HG02885 (cell line): Measurements from ENCODE around the gene NOXA1.
"Not testable (repeated sequence)": the region's sequence is repeated elsewhere in the genome, so short reads cannot be mapped to it uniquely, and the experiment has no call there.

Experiments
- ATAC-seq: cut with Tn5 transposase; IDR thresholded peaks from one replicate; pipeline ENCODE4 v1.9.1; 2021; ENCODE audit warnings: mild to moderate bottlenecking; ENCODE audit not compliant: unreplicated experiment, poor library complexity

Gene NOXA1

DNA sequence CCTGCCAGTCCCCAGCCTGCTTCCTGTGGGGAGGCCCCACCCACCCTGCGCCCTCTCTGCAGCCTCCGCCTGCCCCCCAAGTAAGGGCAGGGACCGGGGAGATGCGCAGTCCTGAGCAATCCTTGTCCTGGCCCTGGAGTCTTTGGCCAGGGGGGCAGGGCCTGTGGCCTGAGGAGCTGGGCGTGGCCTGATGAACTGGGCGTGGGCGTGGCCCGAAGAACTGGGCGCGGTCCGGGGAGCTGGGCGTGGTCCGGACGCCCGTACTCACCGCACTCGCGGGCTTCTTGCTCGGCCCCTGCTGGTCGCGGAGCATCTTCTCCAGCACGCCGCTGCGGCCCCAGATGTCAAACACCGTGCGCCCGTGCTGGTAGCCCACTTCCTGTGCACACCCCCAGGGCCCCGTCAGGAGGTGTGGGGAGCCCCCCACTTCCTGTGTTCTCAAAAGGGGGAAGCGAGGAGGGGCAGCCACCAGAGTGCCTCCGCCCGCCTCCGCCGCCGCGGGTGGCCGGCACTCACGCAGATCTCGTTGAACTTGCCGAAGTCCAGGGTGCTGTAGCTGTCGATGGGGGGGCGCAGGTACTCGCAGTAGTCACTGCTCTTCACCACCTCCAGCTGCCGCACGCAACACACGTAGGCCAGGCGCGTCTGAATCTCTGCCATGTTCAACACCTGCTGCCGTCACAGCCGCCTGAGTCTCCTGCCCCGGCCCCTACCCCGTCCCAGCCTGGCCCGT is 38.6 kb downstream of the NOXA1 start:
- ATAC-seq = no peak

DNA sequence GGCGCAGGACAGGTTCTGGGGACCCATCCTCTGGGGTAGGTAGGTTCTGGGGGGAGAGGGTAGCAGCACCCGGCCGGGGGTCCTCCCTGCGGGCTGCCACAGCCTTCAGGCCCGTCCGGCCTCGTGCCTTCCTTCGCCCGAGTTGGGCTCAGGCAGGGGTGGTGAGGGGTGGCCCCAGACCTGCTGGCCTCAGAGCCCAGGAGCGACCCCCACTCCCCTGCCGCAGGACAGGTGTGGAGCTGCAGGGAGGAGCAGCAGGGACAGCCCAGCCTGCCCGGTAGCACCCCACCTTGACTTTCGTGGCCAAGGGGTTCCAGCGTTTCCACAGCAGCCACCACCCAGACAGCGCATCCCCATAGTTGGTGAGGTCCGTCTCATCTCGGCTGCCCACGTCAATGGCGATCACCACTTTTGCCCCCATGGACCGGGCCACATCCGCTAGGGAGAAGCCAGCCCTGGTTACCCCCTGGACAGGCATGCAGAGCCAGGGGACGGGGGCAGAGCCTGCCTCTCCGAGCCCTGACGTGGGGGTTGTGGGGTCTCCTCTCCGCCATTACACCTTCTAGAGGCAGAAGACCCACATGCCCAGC is 39.3 kb downstream of the NOXA1 start:
- no peak for ATAC-seq

DNA sequence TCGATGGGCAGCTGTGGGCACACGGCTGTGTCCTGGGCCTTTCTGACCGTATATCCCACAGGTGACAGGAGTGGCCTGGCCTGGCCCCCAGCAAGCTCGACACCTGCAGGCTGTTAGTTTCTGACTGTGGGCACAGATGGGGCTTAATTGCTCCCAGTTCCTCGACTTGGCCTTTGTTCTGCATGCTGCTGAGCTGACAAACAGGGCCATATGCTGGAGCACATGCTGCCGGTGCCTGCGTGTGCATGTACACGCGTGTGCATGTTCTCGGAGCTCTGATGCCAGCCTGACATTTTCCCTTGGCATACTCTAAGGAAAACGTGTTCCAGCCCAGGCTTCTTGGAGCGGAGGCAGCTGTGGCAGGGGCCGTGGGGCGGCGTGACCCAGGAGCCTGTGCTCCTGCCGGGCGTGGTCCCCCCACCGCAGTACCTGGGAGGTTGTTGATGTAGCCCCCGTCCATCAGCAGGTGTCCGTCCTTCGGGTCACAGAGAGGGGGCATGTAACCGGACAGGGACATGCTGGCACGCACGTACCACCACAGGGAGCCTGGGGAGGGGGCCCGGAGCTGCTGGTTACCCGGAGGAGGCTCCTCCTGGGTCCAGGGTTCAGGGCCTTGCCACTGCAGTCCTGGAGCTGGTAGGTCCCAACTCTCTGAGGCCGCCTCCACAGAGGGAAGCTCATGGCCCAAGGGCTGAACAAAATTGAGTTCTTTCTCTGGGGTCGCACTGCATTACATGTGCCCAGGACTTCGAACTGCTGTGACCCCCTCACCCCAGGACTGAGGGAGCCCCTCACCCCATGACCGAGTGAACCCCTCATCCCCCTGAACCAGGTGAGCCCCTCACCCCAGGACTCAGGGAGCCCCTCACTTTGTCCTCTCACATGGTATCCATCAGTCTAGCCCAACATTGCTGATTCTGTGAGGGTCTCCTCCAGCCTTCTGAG is 40.1 kb downstream of the NOXA1 start:
- no peak for ATAC-seq

DNA sequence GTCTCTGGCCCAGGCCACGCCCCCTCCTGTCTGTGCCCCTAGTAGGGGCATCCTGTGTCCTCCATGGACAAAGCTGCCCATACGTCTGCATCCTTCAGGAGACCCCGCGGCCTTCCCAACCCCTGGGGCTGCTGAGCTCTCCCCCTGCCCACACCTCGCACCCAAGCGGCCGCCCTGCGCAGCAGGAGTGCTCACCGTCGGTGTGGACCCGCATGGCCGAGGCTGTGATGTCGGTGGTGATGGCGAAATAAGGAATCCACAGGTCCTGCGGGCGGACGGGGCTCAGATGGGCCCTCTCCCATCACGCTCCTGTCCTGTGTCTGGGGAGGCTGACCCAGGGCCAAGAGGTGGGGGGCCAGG is 40.7 kb downstream of the NOXA1 start:
- no peak for ATAC-seq

DNA sequence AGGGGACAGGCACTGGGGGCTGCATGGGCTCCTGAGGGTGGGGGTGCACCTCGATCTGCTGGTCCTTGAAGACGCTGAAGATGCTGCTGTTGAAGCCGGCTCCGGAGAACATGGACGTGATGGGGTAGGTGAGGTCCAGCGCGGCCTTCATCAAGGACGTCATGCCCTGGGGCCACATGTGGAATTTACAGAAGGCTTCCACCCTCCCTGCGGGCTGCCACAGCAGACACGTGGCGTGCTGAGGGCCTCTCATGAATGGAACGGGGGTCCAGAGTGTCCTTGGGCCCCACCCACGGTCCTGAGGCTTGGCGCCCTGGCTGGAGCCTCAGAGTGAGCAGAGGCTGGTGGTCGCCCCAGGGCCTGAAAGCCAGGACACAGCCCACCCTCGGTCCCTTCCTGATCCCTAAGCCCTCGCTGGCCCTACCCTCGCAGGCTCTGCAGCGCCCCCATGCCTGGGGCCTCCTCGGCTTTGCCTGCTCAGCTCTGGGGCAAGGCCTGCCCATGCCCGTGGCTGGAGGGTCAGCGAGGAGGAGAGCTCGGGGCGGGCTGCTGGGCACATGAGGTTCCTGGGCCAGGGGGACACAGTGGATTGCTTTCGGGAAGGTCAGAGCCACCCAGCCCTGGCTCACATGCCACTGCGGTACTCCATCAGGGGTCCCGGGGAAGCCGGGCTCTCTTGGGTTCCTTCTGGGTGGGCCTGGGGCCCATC is 41.3 kb downstream of the NOXA1 start:
- ATAC-seq = no peak

DNA sequence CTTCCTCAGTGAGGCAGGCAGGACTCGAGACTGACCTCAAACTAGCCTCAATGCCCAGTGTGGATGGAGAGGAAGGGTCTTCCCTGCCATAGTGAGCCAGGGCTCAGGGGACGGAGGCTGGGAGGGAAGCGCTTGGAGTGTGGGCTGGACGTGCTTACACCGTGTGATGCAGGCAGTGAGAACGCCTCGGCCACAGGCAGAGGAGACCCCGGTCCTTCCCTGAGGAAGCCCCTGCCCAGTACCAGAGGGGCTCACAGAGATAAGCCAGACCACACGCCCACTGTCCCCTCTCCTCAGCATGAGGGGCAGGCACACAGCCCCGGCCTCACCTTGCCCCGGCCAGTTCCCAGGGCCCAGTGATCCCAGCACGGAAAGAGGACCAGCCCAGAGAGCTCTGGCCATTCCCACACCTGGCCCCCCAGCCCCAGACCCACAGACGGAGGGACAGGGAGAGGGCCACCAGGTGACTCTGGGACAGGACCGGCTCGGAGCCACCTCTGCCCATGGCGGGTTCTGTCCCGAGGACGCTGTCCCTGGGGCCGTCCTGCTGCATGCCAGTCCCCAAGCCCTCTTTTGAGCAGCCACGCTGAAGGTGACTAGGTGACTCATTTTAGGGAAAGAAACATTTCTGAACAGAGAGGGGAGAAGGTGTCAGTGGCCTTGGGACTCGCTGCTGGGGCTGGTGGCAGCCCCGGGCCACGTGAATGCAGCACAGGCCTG is 42.0 kb downstream of the NOXA1 start:
- ATAC-seq = no peak

DNA sequence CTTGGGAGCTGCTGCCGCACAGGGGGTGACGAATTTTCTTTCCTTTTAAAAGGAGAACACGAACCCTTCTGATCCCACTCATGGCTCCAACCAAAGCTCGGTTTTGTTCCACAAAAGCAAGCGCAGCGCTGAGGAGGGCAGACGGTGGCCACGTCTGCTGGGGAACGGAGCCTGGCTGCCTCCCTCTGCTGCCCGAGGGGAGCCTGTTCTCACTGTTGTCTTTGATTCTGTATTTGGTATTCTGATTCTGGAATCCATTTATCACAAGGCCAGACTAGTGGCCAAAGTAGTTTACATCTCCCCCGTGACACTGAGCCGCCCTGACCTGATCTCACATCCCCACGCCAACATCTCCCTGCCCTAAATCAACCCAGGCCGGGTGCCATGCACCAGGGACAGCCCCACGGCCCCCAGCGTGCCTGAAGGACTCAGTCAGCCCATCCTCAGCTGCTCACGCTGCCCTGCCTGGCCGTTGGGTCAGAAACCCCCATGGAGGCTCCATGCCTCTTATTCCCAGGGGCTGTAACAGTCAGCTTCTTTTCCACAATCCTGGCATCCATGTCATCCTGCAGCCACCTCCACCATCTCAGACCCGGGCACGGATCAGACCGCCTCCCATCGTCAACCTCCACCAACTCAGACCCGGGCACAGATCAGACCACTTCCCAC is 42.7 kb downstream of the NOXA1 start:
- no peak for ATAC-seq

DNA sequence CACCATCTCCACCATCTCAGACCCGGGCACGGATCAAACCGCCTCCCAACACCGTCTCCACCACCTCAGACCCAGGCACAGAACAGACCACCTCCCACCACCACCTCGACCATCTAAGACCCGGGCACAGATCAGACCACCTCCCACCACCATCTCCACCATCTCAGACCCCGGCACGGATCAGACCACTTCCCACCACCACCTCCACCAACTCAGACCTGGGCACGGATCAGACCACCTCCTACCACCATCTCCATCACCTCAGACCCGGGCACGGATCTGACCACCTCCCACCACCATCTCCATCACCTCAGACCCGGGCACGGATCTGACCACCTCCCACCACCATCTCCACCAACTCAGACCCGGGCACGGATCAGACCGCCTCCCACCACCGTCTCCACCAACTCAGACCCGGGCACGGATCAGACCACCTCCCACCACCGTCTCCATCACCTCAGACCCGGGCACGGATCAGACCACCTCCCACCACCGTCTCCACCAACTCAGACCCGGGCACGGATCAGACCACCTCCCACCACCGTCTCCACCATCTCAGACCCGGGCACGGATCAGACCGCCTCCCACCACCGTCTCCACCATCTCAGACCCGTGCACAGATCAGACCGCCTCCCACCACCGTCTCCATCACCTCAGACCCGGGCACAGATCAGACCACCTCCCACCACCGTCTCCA is 43.3 kb downstream of the NOXA1 start:
- ATAC-seq = not testable (repeated sequence)

DNA sequence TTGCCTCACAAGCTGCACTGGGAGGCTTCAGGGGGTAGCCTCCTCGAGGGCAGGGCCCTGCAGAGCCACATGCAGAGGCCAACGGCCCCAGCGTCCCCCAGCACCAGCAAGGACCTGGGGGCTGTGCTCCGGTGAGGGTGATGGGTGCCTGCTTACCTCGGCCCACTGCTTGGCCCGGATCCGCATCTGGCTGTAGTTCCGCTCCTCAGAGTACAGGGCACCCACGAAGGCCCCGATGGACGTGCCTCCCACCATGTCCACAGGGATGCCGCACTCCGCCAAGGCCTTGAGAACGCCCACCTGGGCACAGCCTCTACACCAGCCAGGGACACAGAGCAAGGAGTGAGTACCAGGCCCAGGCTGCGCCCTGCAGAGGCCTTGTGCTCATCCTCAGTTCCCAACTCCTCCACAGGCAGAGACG is 44.0 kb downstream of the NOXA1 start:
- ATAC-seq = no peak

DNA sequence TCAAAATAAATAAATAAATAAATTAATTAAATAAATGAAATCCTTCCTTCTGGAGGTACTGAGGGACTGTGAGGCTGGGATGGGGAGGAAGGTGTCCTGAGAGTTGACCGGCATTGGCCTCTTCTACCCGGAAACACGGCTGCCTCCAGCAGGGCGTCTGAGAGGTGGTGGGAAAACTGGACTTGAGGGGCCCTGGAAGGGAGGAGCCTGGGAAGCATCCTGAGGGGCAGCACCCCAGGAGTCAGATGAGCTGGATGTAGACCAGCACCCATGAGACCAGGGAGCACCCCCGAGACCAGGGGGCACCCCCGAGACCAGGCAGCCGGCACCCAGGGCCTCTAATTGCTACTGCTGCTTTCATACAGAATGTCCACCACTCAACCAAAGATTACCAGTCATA is 44.7 kb downstream of the NOXA1 start:
- no peak for ATAC-seq

DNA sequence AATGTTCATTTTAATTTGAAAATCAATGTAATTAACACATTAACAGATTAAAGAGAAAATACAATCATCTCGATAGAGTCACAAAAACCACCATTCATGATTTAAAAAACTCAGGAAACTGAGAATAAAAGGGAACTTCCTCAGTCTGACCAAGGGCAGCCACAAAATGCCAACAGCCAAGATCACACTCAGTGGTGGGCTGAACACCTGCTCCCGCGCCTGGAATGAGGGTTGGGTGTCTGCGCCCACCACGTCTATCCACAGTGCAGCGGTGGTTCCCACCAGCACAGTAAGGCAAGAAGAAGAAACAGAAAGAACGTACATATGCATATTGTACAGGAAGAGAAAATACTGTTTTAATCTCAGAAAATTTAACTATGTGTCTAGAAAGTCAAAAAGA is 47.6 kb downstream of the NOXA1 start:
- no peak for ATAC-seq

DNA sequence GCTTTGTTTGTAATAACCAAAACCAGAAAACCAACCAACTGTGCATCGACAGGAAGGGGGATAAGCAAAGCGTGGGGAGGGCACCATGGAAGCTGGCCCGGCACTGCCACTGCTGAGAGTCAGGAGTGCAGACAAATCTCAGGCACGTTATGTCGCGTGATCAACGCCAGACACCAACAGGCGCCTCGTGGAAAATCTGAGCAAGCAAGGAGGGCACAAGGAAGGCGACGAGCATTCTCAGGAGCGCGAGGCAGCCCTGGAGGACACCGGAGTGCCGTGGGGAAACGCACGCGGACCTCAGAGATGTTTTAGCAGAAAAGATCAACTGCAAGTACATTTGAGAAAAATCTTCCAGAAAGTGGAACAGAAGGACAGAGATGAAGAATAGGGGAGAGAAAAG is 51.1 kb downstream of the NOXA1 start:
- no peak for ATAC-seq

DNA sequence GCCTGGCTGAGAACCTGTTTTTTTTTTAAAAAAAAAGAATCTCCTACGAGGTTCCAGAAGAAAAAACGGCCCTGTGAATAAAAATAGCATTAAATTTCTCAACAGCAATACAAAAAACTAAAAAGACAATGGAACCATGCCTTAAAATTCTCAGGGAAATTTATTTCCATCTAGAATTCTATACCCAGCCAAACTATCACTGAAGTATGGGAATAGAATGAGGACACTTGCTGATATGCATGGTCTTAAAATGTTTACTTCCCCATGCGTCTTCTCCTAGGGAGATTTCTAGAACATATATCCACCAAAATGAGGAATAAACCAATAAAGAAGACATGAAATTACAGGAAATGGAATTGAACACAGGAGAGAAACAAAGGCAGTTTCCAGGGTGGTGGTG is 52.5 kb downstream of the NOXA1 start:
- ATAC-seq = no peak

DNA sequence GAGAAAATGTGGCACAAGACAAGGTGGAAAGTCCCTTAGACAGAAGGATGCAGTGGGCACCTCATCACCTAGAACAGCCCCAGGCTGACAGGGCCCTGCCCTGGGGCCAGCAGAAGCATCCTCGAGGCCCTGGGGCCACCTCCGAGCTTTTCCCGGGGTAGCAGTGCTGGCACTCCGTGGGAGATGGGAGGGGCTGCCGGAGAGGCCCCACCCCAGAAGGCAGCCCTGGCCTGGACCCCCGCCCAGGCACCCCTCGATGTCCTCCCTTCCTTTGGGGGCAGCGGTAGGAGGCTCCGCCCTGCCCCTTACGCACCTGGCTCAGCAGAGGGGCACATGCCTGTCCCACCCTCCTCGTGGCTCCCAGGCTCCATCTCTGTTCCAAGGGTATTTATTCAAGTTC is 53.7 kb downstream of the NOXA1 start:
- no peak for ATAC-seq

DNA sequence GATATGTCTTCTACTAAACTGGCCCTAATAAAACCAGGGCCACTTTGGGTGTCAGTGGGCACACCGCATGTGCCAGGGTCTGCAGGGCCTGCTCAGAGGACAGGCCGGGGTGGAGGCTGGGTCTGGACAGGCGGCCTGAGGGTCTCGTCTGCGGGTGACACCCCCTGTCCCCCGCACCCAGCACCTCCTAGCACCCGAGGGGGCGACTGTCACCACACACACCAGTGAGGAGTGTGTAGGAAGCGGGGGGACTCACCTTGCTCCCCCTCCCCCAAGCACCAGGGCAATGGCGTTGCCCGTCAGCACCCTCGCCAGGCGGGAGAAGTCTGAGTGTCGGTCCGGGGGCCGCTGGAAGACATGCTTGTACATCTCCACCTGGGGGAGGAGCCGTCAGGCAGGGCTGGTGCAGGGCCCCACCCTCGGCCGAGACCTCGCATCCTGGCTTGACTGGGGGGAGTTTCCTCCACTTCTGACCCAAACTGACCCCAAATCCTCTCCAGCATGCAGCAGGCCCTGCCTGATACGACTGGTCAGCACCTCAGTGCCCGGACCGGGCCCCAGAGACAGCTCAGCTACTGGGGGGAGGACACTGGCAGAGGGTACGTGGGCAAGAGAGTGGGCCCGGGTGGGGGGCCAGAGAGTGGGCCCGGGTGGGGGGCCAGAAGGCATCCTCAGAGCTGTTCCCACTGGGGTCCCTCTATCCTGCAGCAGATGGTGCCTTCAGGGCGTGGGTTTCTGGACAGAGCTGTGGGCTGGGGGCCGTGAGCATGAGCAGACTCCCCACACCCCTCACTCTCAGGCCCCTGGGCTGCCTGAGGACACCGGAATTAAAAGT is 54.8 kb downstream of the NOXA1 start:
- ATAC-seq = no peak

DNA sequence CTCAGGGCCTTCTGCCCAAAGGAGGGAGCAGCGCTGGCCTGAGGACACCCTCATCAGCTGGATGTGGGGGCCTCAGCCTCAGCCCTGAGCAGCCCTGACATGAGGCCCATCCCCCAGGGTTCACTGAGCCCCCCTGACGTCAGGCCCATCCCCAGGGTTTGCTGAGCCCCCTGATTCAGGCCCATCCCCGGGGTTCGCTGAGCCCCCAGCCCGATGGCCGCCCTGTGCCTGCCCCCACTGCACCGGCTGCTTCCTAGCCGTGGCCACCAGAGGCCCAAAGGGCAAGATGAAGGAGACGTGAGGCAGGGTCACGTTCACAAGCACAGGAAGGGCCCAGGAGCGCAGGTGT is 55.4 kb downstream of the NOXA1 start:
- ATAC-seq = no peak

DNA sequence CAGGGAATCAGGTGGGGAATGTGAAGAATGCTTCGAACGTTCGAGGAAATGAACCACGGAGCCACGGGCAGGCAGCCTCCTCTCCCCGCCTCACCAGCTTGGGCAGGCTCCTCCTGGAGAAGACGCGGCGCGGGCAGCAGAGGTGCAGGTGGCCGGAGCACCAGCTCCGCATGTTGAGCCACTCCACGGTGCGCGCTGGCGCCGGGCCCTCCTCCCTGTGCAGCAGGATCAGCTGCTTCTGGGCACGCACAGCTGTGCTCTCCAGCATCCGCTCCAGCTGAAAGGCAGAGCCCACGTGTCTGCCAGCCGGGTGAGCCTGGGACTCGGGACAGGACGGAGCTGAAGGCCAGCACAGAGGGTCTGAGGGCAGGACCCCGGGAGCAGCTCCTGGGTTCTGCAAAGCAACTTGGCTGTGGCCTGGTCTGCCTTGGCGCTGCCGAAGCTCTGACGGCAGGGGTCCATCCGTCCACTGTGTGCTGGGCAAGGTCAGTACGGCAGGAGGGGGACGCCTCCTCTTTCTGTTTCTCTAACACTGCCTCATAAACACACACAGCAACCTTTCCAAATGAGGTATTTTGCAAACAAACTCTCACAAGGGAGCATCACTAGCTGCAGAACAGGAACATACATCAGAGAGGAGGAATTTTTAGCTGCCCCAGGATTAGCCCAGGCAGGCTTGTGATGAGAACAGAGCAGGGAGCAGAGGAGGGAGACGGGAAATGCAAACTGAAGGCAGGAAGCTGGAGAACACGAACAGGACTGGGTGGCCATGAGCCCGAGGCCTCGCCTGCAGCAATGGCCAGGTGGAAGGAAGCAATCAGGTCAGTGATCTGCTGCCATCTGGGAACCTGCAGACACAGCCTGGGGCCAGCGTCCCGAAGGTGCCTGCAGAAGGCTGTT is 56.0 kb downstream of the NOXA1 start:
- ATAC-seq = no peak
